Memory B cell (primary cell): Measurements from ENCODE around the gene HS2ST1.

Experiments
- ATAC-seq: fragments of 150-1000 bp; cut with Tn5 transposase; 2 replicates; pipeline ENCODE4 v1.10.0; 2021; ENCODE audit warnings: low read depth, mild to moderate bottlenecking, moderate library complexity
- DNase-seq, 2 donors: peaks; one replicate each; pipeline ENCODE4 v3.0.0; 2022; ENCODE audit warnings: low spot score in 2 of 2
- H3K27ac Mint-ChIP-seq: one replicate; pipeline ENCODE4 v1.8.0; 2022; ENCODE audit warnings: mild to moderate bottlenecking, moderate library complexity, mixed read lengths
- H3K27me3 Mint-ChIP-seq: one replicate; pipeline ENCODE4 v1.8.0; 2022; ENCODE audit warnings: mixed read lengths
- H3K36me3 Mint-ChIP-seq: one replicate; pipeline ENCODE4 v1.8.0; 2022; ENCODE audit warnings: mild to moderate bottlenecking, mixed read lengths
- H3K4me1 Mint-ChIP-seq: one replicate; pipeline ENCODE4 v1.8.0; 2022; ENCODE audit warnings: mixed read lengths
- H3K4me3 Mint-ChIP-seq: one replicate; pipeline ENCODE4 v1.8.0; 2022; ENCODE audit warnings: mild to moderate bottlenecking, moderate library complexity, mixed read lengths
- H3K9me3 Mint-ChIP-seq: one replicate; pipeline ENCODE4 v1.8.0; 2022; ENCODE audit warnings: mixed read lengths

The HS2ST1 gene

GRCh38 chr1:87148661-87149060, 234.2 kb downstream of the HS2ST1 start:
- Mint-ChIP-seq H3K27me3 (peaks cover 27% of the 10 kb centered on the region), H3K36me3 (no peaks in the 10 kb centered on the region)
- ATAC-seq = no peak

GRCh38 chr1:87149241-87150041, 235.0 kb downstream of the HS2ST1 start:
- Mint-ChIP-seq H3K9me3 (no peaks in the 10 kb centered on the region), H3K4me1 (peaks cover 8% of the 10 kb centered on the region), H3K36me3 (no peaks in the 10 kb centered on the region), H3K27me3 (peaks cover 25% of the 10 kb centered on the region), H3K27ac (no peak overlapping the region), H3K4me3 (no peak overlapping the region)
- ATAC-seq (no peak), DNase-seq (no peak)

More at GRCh38 chr1:87148661-87149060, 234.2 kb downstream of the HS2ST1 start:
- H3K9me3 Mint-ChIP-seq = no peaks in the 10 kb centered on the region
- peaks cover 8% of the 10 kb centered on the region for H3K4me1 Mint-ChIP-seq
- DNase-seq = no peak
- H3K4me3 Mint-ChIP-seq = no peak overlapping the region
- no peak overlapping the region for H3K27ac Mint-ChIP-seq

GRCh38 chr1:87150143-87150542, 235.7 kb downstream of the HS2ST1 start:
- H3K27me3 Mint-ChIP-seq = peaks cover 22% of the 10 kb centered on the region
- no peak for DNase-seq
- no peaks in the 10 kb centered on the region for H3K9me3 Mint-ChIP-seq
- ATAC-seq = no peak
- H3K4me3 Mint-ChIP-seq = no peak overlapping the region
- H3K4me1 Mint-ChIP-seq = peaks cover 8% of the 10 kb centered on the region
- no peak overlapping the region for H3K27ac Mint-ChIP-seq
- H3K36me3 Mint-ChIP-seq = no peaks in the 10 kb centered on the region

GRCh38 chr1:87151500-87152421, 237.3 kb downstream of the HS2ST1 start:
- Mint-ChIP-seq H3K9me3 (no peaks in the 10 kb centered on the region), H3K27me3 (peaks cover 19% of the 10 kb centered on the region), H3K36me3 (no peaks in the 10 kb centered on the region), H3K4me3 (peak overlapping the region; percentile 94), H3K27ac (no peak overlapping the region), H3K4me1 (peaks cover 8% of the 10 kb centered on the region)
- DNase-seq (peak in 1 of 2 donors; percentile 27), ATAC-seq (peak; percentile 72)

GRCh38 chr1:87154384-87154783, 239.9 kb downstream of the HS2ST1 start:
- Mint-ChIP-seq H3K27me3 (peaks cover 10% of the 10 kb centered on the region), H3K4me1 (peaks cover 8% of the 10 kb centered on the region), H3K9me3 (no peaks in the 10 kb centered on the region), H3K36me3 (no peaks in the 10 kb centered on the region), H3K27ac (no peak overlapping the region), H3K4me3 (no peak overlapping the region)
- DNase-seq = no peak
- ATAC-seq = no peak

- Mint-ChIP-seq H3K36me3 (no peaks in the 10 kb centered on the region), H3K4me3 (no peak overlapping the region), H3K9me3 (no peaks in the 10 kb centered on the region), H3K27me3 (peaks cover 9% of the 10 kb centered on the region), H3K27ac (no peak overlapping the region), H3K4me1 (peaks cover 8% of the 10 kb centered on the region)
- DNase-seq = no peak
- ATAC-seq = no peak
Observed at GRCh38 chr1:87155170-87155569, 240.7 kb downstream of the HS2ST1 start.

- no peak for DNase-seq
- Mint-ChIP-seq H3K36me3 (no peaks in the 10 kb centered on the region), H3K27ac (no peak overlapping the region), H3K4me3 (no peak overlapping the region), H3K27me3 (peaks cover 9% of the 10 kb centered on the region), H3K4me1 (peaks cover 8% of the 10 kb centered on the region), H3K9me3 (no peaks in the 10 kb centered on the region)
- no peak for ATAC-seq
Observed at GRCh38 chr1:87155648-87156047, 241.2 kb downstream of the HS2ST1 start.

GRCh38 chr1:87156124-87156523, 241.7 kb downstream of the HS2ST1 start:
- Mint-ChIP-seq H3K36me3 (no peaks in the 10 kb centered on the region), H3K4me1 (peaks cover 8% of the 10 kb centered on the region), H3K27me3 (peaks cover 7% of the 10 kb centered on the region), H3K9me3 (no peaks in the 10 kb centered on the region), H3K27ac (no peak overlapping the region), H3K4me3 (no peak overlapping the region)
- no peak for ATAC-seq
- no peak for DNase-seq

- Mint-ChIP-seq H3K27me3 (no peaks in the 10 kb centered on the region), H3K4me1 (no peaks in the 10 kb centered on the region), H3K9me3 (no peaks in the 10 kb centered on the region), H3K36me3 (no peaks in the 10 kb centered on the region), H3K4me3 (no peak overlapping the region), H3K27ac (no peak overlapping the region)
- ATAC-seq (no peak), DNase-seq (no peak)
Observed at GRCh38 chr1:87159378-87159915, 245.0 kb downstream of the HS2ST1 start.
